ENCODE results near the gene CHADL.

- no peak for TF ChIP-seq CTCF (IDR thresholded peaks at IDR 0.05 in 8 of 11, conservative IDR thresholded peaks at IDR 0.05 in 3 of 11)
- no peak for TF ChIP-seq POLR2A (IDR thresholded peaks at IDR 0.05)
These were observed 39.6 kb downstream of the CHADL start for GRCh38 chr22:41201141-41201540.
